G401.6 (cell line): Measurements from ENCODE around the gene AOC2.
"Not testable (repeated sequence)": the region's sequence is repeated elsewhere in the genome, so short reads cannot be mapped to it uniquely, and the experiment has no call there.

Experiments
- FAIRE-seq: peaks from 2 replicates; lab custom pipeline; 2012; peaks lifted over from hg19 to GRCh38; lab: Jason Lieb, UNC

Gene AOC2

GRCh38 chr17:42853968-42854790 is 9.8 kb downstream of the AOC2 start:
- no peak for FAIRE-seq

- FAIRE-seq = no peak
These were observed 10.7 kb downstream of the AOC2 start for GRCh38 chr17:42855048-42855596.

- FAIRE-seq = not testable (repeated sequence)
These were observed 11.7 kb downstream of the AOC2 start for GRCh38 chr17:42856093-42856492.

- FAIRE-seq = not testable (repeated sequence)
These were observed 12.1 kb downstream of the AOC2 start for GRCh38 chr17:42856516-42856915.

GRCh38 chr17:42857389-42857788 is 13.0 kb downstream of the AOC2 start:
- FAIRE-seq = no peak

- FAIRE-seq = no peak
These were observed 21.3 kb downstream of the AOC2 start for GRCh38 chr17:42865638-42866094.

- FAIRE-seq = no peak
These were observed 21.8 kb downstream of the AOC2 start for GRCh38 chr17:42866216-42866615.

- FAIRE-seq = no peak
These were observed 22.5 kb downstream of the AOC2 start for GRCh38 chr17:42866631-42867575.

- not testable (repeated sequence) for FAIRE-seq
These were observed 23.4 kb downstream of the AOC2 start for GRCh38 chr17:42867694-42868261.

GRCh38 chr17:42868338-42868737 is 24.0 kb downstream of the AOC2 start:
- FAIRE-seq = no peak

- FAIRE-seq = no peak
These were observed 27.3 kb downstream of the AOC2 start for GRCh38 chr17:42871647-42872046.

- FAIRE-seq = no peak
These were observed 28.0 kb downstream of the AOC2 start for GRCh38 chr17:42872251-42872965.

- FAIRE-seq = no peak
These were observed 28.9 kb downstream of the AOC2 start for GRCh38 chr17:42873315-42873714.

GRCh38 chr17:42873932-42874695 is 29.7 kb downstream of the AOC2 start:
- not testable (repeated sequence) for FAIRE-seq

GRCh38 chr17:42877037-42877436 is 32.7 kb downstream of the AOC2 start:
- no peak for FAIRE-seq

GRCh38 chr17:42878123-42878880 is 33.9 kb downstream of the AOC2 start:
- no peak for FAIRE-seq

GRCh38 chr17:42878924-42879595 is 34.7 kb downstream of the AOC2 start:
- no peak for FAIRE-seq

GRCh38 chr17:42879596-42879985 is 35.2 kb downstream of the AOC2 start:
- FAIRE-seq = no peak

GRCh38 chr17:42880776-42881310 is 36.5 kb downstream of the AOC2 start:
- FAIRE-seq = no peak
